HFFc6 (cell line): ENCODE results near the gene CDR2. TPM values are rescaled to one million over a fixed set of nuclear protein-coding genes. Genes with fewer than 3 reads are reported as not detected.
"Not testable (repeated sequence)": the region's sequence is repeated elsewhere in the genome, so short reads cannot be mapped to it uniquely, and the experiment has no call there.

Experiments
- DNase-seq: peaks from one replicate; pipeline ENCODE4 v3.0.0-alpha.2; 2018
- H3K27ac Mint-ChIP-seq: 2 replicates; pipeline ENCODE4 v1.8.0; 2020; ENCODE audit warnings: mild to moderate bottlenecking, mixed read lengths
- H3K27me3 Mint-ChIP-seq: 2 replicates; pipeline ENCODE4 v1.8.0; 2021; ENCODE audit warnings: mild to moderate bottlenecking, moderate library complexity, mixed read lengths; ENCODE audit not compliant: insufficient read depth
- H3K36me3 Mint-ChIP-seq: 2 replicates; pipeline ENCODE4 v1.8.0; 2021; ENCODE audit warnings: low read depth, mixed read lengths
- H3K4me1 Mint-ChIP-seq: 2 replicates; pipeline ENCODE4 v1.8.0; 2020; ENCODE audit warnings: low read depth, mixed read lengths
- H3K4me3 Mint-ChIP-seq: 2 replicates; pipeline ENCODE4 v1.8.0; 2020; ENCODE audit warnings: mild to moderate bottlenecking, moderate library complexity, mixed read lengths
- H3K9me3 Mint-ChIP-seq: 2 replicates; pipeline ENCODE4 v1.8.0; 2020; ENCODE audit warnings: mild to moderate bottlenecking, mixed read lengths
- CTCF ChIP-seq: fragments of 200-600 bp; sonication (generic); IDR thresholded peaks from 2 replicates; pipeline ENCODE4 v1.5.0; 2021; ENCODE audit warnings: antibody characterized with exemption, mild to moderate bottlenecking
- total RNA-seq, 6 experiments: library from RNA; stranded (reverse); fragmentation: NEBNext Ultra II Directional; extraction: Animal tissue kit (Norgen Biotek cat#: 25700); gene quantifications; 2 replicates in 1 of 6; 3 replicates in 5 of 6; pipeline ENCODE4 v1.2.3, GENCODE V29; 2021

CDR2 gene
- total RNA-seq, 6 experiments from 2014 or later, result 35.9 to 43.4 (median 39.1) TPM

GRCh38 chr16:22418826-22419225 is 44.4 kb upstream of the CDR2 start:
- no peak for TF ChIP-seq CTCF
- no peaks in the 10 kb centered on the region for H3K9me3 Mint-ChIP-seq

DNA sequence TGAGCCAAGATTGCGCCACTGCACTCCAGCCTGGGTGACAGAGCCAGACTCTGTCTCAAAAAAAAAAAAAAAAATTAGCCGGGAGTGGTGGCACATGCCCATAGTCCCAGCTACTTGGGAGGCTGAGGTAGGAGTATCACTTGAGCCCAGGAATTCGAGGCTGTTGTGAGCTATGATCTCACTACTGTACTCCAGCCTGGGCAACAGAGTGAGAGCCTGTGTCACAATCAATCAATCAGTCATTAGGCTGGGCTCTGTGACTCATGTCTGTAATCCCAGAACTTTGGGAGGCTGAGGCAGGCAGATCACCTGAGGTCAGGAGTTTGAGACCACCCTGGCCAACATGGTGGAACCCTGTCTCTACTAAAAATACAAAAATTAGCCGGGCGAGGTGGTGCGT is 43.4 kb upstream of the CDR2 start:
- not testable (repeated sequence) for H3K27ac Mint-ChIP-seq, H3K27me3 Mint-ChIP-seq, H3K4me1 Mint-ChIP-seq, H3K4me3 Mint-ChIP-seq, DNase-seq, H3K9me3 Mint-ChIP-seq
- H3K36me3 Mint-ChIP-seq, result peaks cover 22% of the 10 kb centered on the region

More at GRCh38 chr16:22418826-22419225, 44.4 kb upstream of the CDR2 start:
- Mint-ChIP-seq H3K27ac (no peak overlapping the region), H3K4me3 (no peak overlapping the region), H3K4me1 (peaks cover 6% of the 10 kb centered on the region), H3K36me3 (peaks cover 30% of the 10 kb centered on the region), H3K27me3 (no peaks in the 10 kb centered on the region; the same call in 1 of the 2 replicates)
- DNase-seq, result no peak

- Mint-ChIP-seq H3K36me3 (peaks cover 20% of the 10 kb centered on the region), H3K4me3 (no peak overlapping the region), H3K27me3 (no peaks in the 10 kb centered on the region; the same call in 1 of the 2 replicates), H3K4me1 (no peaks in the 10 kb centered on the region), H3K9me3 (no peaks in the 10 kb centered on the region), H3K27ac (no peak overlapping the region)
- no peak for TF ChIP-seq CTCF
- no peak for DNase-seq
These were observed 42.6 kb upstream of the CDR2 start for GRCh38 chr16:22417019-22417418.

- TF ChIP-seq CTCF, result no peak
- H3K4me1 Mint-ChIP-seq, result no peaks in the 10 kb centered on the region
- no peak overlapping the region for H3K4me3 Mint-ChIP-seq
- DNase-seq, result no peak
- peaks cover 2% of the 10 kb centered on the region for H3K27me3 Mint-ChIP-seq
- H3K36me3 Mint-ChIP-seq, result no peaks in the 10 kb centered on the region
- H3K9me3 Mint-ChIP-seq, result no peaks in the 10 kb centered on the region
- no peak overlapping the region for H3K27ac Mint-ChIP-seq
These were observed 39.4 kb upstream of the CDR2 start for GRCh38 chr16:22413819-22414218.

GRCh38 chr16:22407486-22407885 is 33.1 kb upstream of the CDR2 start:
- no peak for TF ChIP-seq CTCF
- DNase-seq, result no peak
- peaks cover 3% of the 10 kb centered on the region; the same call in 1 of the 2 replicates for H3K27me3 Mint-ChIP-seq
- no peak overlapping the region for H3K27ac Mint-ChIP-seq
- peaks cover 8% of the 10 kb centered on the region for H3K4me1 Mint-ChIP-seq
- no peaks in the 10 kb centered on the region for H3K9me3 Mint-ChIP-seq
- no peak overlapping the region for H3K4me3 Mint-ChIP-seq
- H3K36me3 Mint-ChIP-seq, result no peaks in the 10 kb centered on the region

GRCh38 chr16:22402191-22402590 is 27.8 kb upstream of the CDR2 start:
- no peak for TF ChIP-seq CTCF
- DNase-seq, result no peak
- Mint-ChIP-seq H3K9me3 (no peaks in the 10 kb centered on the region), H3K27ac (peak overlapping the region; percentile 87), H3K4me3 (peak overlapping the region; percentile 71), H3K36me3 (peaks cover 4% of the 10 kb centered on the region; the same call in 1 of the 2 replicates), H3K27me3 (no peaks in the 10 kb centered on the region), H3K4me1 (peaks cover 44% of the 10 kb centered on the region)
